Nephron progenitor cell (in vitro differentiated cells): ENCODE results near the gene HMCN1.

Experiments used
- DNase-seq: peaks from one replicate; pipeline ENCODE4 v3.0.0; 2021
- H3K27ac Mint-ChIP-seq: 2 replicates; pipeline ENCODE4 v1.8.0; 2021; ENCODE audit warnings: mild to moderate bottlenecking, moderate library complexity, mixed read lengths
- H3K27me3 Mint-ChIP-seq: 2 replicates; pipeline ENCODE4 v1.8.0; 2021; ENCODE audit warnings: mild to moderate bottlenecking, low read depth, mixed read lengths; ENCODE audit not compliant: poor library complexity
- H3K36me3 Mint-ChIP-seq: 2 replicates; pipeline ENCODE4 v1.8.0; 2021; ENCODE audit warnings: low read depth, mixed read lengths
- H3K4me1 Mint-ChIP-seq: 2 replicates; pipeline ENCODE4 v1.8.0; 2021; ENCODE audit warnings: mixed read lengths
- H3K4me3 Mint-ChIP-seq: 2 replicates; pipeline ENCODE4 v1.8.0; 2021; ENCODE audit warnings: mild to moderate bottlenecking, moderate library complexity, mixed read lengths
- H3K9me3 Mint-ChIP-seq: 2 replicates; pipeline ENCODE4 v1.8.0; 2021; ENCODE audit warnings: mild to moderate bottlenecking, moderate library complexity, mixed read lengths
- TF ChIP-seq, protein P1 (sequence below): fragments of 200-600 bp; sonication (generic); IDR thresholded peaks from 2 replicates; pipeline ENCODE4 v1.5.0; 2021; ENCODE audit warnings: antibody characterized with exemption

The HMCN1 gene

GRCh38 chr1:185860859-185861258, 126.7 kb downstream of the HMCN1 start:
- no peak overlapping the region for H3K27ac Mint-ChIP-seq
- H3K4me1 Mint-ChIP-seq = peaks cover 9% of the 10 kb centered on the region
- H3K36me3 Mint-ChIP-seq = peaks cover 21% of the 10 kb centered on the region
- H3K9me3 Mint-ChIP-seq = no peaks in the 10 kb centered on the region
- TF ChIP-seq, protein P1, sequence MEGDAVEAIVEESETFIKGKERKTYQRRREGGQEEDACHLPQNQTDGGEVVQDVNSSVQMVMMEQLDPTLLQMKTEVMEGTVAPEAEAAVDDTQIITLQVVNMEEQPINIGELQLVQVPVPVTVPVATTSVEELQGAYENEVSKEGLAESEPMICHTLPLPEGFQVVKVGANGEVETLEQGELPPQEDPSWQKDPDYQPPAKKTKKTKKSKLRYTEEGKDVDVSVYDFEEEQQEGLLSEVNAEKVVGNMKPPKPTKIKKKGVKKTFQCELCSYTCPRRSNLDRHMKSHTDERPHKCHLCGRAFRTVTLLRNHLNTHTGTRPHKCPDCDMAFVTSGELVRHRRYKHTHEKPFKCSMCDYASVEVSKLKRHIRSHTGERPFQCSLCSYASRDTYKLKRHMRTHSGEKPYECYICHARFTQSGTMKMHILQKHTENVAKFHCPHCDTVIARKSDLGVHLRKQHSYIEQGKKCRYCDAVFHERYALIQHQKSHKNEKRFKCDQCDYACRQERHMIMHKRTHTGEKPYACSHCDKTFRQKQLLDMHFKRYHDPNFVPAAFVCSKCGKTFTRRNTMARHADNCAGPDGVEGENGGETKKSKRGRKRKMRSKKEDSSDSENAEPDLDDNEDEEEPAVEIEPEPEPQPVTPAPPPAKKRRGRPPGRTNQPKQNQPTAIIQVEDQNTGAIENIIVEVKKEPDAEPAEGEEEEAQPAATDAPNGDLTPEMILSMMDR = no peak
- no peak for DNase-seq
- no peaks in the 10 kb centered on the region for H3K27me3 Mint-ChIP-seq
- no peak overlapping the region for H3K4me3 Mint-ChIP-seq

DNA sequence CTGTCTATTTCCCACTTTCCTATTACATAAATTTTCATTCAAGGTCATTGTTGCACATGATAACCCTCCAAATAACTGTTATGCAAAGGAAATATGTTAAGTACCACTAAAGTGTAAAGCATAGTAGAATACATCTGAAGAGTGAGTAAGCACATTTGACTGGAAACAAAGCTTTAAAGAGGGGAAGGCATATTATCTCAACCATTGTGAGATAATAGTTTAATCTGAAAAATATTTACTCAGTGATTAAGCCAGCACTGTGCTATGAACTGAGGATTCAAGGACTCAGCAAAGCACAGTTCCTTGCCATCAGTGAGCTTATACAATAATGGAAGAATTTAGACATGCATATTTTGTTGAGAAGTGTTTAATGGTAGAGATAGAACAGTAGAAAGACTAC, 127.4 kb downstream of the HMCN1 start:
- TF ChIP-seq, protein P1 = no peak
- peaks cover 24% of the 10 kb centered on the region for H3K36me3 Mint-ChIP-seq
- H3K9me3 Mint-ChIP-seq = no peaks in the 10 kb centered on the region
- DNase-seq = no peak
- H3K4me3 Mint-ChIP-seq = no peak overlapping the region
- no peaks in the 10 kb centered on the region for H3K27me3 Mint-ChIP-seq
- H3K4me1 Mint-ChIP-seq = peaks cover 9% of the 10 kb centered on the region
- H3K27ac Mint-ChIP-seq = no peak overlapping the region

DNA sequence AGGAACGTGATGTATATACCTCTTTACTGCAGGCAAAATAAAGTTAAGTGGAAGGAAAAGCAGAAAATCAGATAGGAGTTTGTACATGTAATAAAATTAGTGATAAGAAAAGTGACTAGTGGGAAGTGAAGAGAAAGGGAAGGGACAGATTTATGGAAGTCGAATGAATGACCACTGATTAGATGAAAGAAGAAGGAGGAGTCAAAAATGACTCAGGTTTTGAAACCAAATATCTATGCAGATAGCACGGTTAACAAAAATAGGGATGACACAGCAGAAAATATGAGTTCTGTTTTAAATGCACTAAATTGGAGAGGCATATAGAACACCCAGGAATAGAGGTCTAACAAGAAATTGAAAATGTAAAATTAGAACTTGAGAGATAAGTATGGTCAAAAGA, 128.0 kb downstream of the HMCN1 start:
- Mint-ChIP-seq H3K9me3 (no peaks in the 10 kb centered on the region), H3K4me3 (no peak overlapping the region), H3K36me3 (peaks cover 30% of the 10 kb centered on the region), H3K27me3 (no peaks in the 10 kb centered on the region), H3K27ac (no peak overlapping the region), H3K4me1 (peaks cover 9% of the 10 kb centered on the region)
- no peak for DNase-seq
- TF ChIP-seq, protein P1 = no peak

GRCh38 chr1:185864331-185864730, 130.1 kb downstream of the HMCN1 start:
- H3K9me3 Mint-ChIP-seq = no peaks in the 10 kb centered on the region
- H3K36me3 Mint-ChIP-seq = peaks cover 40% of the 10 kb centered on the region
- no peak overlapping the region for H3K27ac Mint-ChIP-seq
- DNase-seq = no peak
- TF ChIP-seq, protein P1 = no peak
- H3K27me3 Mint-ChIP-seq = no peaks in the 10 kb centered on the region
- no peak overlapping the region for H3K4me3 Mint-ChIP-seq
- peaks cover 9% of the 10 kb centered on the region for H3K4me1 Mint-ChIP-seq

DNA sequence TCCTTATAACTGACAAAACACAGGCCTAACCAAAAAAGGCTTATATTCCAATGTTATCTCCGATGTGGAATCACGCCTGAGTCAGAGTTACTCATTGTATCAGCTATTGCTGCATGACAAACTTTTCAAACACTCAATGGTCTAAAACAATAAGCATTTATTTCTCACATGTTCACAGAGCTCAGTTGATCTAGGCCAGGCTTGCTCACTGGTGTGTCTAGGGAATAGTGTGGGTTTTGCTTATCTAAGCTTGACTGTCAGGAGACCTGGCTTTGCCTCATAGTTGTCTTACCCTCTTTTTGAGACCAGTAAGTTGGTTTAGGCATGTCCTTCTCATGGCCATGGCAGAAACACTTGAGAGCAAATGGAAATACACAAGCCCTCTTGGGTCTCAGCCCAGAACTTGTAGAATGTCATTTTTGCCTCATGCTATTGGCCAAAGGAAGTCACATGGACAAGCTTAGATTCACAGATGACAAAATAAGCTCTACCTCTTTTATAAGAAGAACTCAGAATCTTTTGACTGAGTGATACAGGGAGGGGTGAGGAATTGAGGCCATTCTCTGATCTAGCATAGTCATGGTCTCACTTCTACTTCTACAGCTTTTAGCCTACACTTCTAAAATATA, 130.8 kb downstream of the HMCN1 start:
- Mint-ChIP-seq H3K36me3 (peaks cover 40% of the 10 kb centered on the region), H3K27ac (no peak overlapping the region), H3K4me1 (peaks cover 9% of the 10 kb centered on the region), H3K4me3 (no peak overlapping the region), H3K27me3 (no peaks in the 10 kb centered on the region), H3K9me3 (no peaks in the 10 kb centered on the region)
- TF ChIP-seq, protein P1 = no peak
- no peak for DNase-seq

DNA sequence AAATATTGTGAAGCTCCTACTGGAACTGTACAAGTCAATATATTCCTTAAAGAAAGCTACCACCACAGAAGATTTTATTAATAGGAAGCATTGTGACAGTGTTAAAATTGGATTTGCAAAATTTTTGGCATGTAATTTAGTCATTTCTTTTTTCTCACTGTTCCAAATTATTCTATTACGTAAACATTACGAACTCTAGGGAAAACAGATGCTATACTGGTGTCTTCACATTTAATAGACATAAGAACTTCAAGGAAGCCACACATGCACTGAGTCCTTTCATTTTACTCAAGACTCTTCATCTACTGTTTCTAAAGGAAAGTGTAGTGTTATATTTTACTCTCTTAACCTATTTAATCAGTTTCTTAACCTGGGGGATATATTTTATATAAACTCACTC, 135.4 kb downstream of the HMCN1 start:
- TF ChIP-seq, protein P1 = no peak
- Mint-ChIP-seq H3K9me3 (no peaks in the 10 kb centered on the region), H3K27me3 (no peaks in the 10 kb centered on the region)

More for the DNA sequence above, 135.4 kb downstream of the HMCN1 start:
- no peaks in the 10 kb centered on the region for H3K4me1 Mint-ChIP-seq
- no peak overlapping the region for H3K4me3 Mint-ChIP-seq
- H3K36me3 Mint-ChIP-seq = peaks cover 32% of the 10 kb centered on the region
- no peak overlapping the region for H3K27ac Mint-ChIP-seq
- DNase-seq = no peak
